ENCODE results near the gene MATN1.
"Not testable (repeated sequence)": the region's sequence is repeated elsewhere in the genome, so short reads cannot be mapped to it uniquely, and the experiment has no call there.

The MATN1 gene

GRCh38 chr1:30691480-30691879, 31.9 kb downstream of the MATN1 start:
- H3K4me3 ChIP-seq (ENCODE audit: low read depth, low read length), result no peak overlapping the region
- no peak for DNase-seq (ENCODE audit: low read depth)
- TF ChIP-seq CTCF (IDR thresholded peaks at IDR 0.05; ENCODE audit: low read depth, low read length, missing control alignments), result no peak

GRCh38 chr1:30689901-30690645, 33.3 kb downstream of the MATN1 start:
- DNase-seq (ENCODE audit: low read depth), result no peak

GRCh38 chr1:30688920-30689794, 34.2 kb downstream of the MATN1 start:
- DNase-seq (ENCODE audit: low read depth), result no peak
- no peak for TF ChIP-seq CTCF (IDR thresholded peaks at IDR 0.05; ENCODE audit: low read depth, low read length, missing control alignments)
- H3K4me3 ChIP-seq (ENCODE audit: low read depth, low read length), result no peak overlapping the region

More at GRCh38 chr1:30689901-30690645, 33.3 kb downstream of the MATN1 start:
- no peak for TF ChIP-seq CTCF (IDR thresholded peaks at IDR 0.05; ENCODE audit: low read depth, low read length, missing control alignments)
- no peak overlapping the region for H3K4me3 ChIP-seq (ENCODE audit: low read depth, low read length)

GRCh38 chr1:30688516-30688915, 34.9 kb downstream of the MATN1 start:
- not testable (repeated sequence) for DNase-seq (ENCODE audit: low read depth)

GRCh38 chr1:30687886-30688285, 35.5 kb downstream of the MATN1 start:
- DNase-seq (ENCODE audit: low read depth), result no peak
- no peak for TF ChIP-seq CTCF (IDR thresholded peaks at IDR 0.05; ENCODE audit: low read depth, low read length, missing control alignments)

More at GRCh38 chr1:30688516-30688915, 34.9 kb downstream of the MATN1 start:
- not testable (repeated sequence) for H3K4me3 ChIP-seq (ENCODE audit: low read depth, low read length)

GRCh38 chr1:30686236-30686935, 37.0 kb downstream of the MATN1 start:
- H3K4me3 ChIP-seq (ENCODE audit: low read depth, low read length), result no peak overlapping the region
- DNase-seq (ENCODE audit: low read depth), result no peak
- no peak for TF ChIP-seq CTCF (IDR thresholded peaks at IDR 0.05; ENCODE audit: low read depth, low read length, missing control alignments)

More at GRCh38 chr1:30687886-30688285, 35.5 kb downstream of the MATN1 start:
- H3K4me3 ChIP-seq (ENCODE audit: low read depth, low read length), result no peak overlapping the region

- TF ChIP-seq CTCF (IDR thresholded peaks at IDR 0.05; ENCODE audit: low read depth, low read length, missing control alignments), result no peak
- DNase-seq (ENCODE audit: low read depth), result no peak
- H3K4me3 ChIP-seq (ENCODE audit: low read depth, low read length), result no peak overlapping the region
Observed at GRCh38 chr1:30685796-30686165, 37.6 kb downstream of the MATN1 start.
